Cardiac muscle cell (in vitro differentiated cells and primary cell): ENCODE results near the gene HSD11B2. TPM values are rescaled to one million over a fixed set of nuclear protein-coding genes. Genes with fewer than 3 reads are reported as not detected.

Experiments
- DNase-seq, 2 donors: peaks; one replicate each; pipeline versions ENCODE4 v3.0.0 to v3.0.0-alpha.2; 2010 to 2017; ENCODE audit warnings: low read depth in 1 of 2, low spot score in 1 of 2
- H3K27ac ChIP-seq: fragments of 200-600 bp; sonication (generic); 2 replicates; pipeline ENCODE4 v1.5.1; 2016
- H3K27me3 ChIP-seq: fragments of 200-600 bp; sonication (generic); 2 replicates; pipeline ENCODE4 v1.6.0; 2016; ENCODE audit warnings: control low read depth
- H3K36me3 ChIP-seq: fragments of 200-600 bp; sonication (generic); 2 replicates; pipeline ENCODE4 v1.5.1; 2016; ENCODE audit warnings: control low read depth
- H3K4me1 ChIP-seq: fragments of 200-600 bp; sonication (generic); 2 replicates; pipeline ENCODE4 v1.8.1; 2017; ENCODE audit warnings: low read depth, mild to moderate bottlenecking, mixed run types
- H3K4me3 ChIP-seq: fragments of 200-600 bp; sonication (generic); 2 replicates; pipeline ENCODE4 v1.5.1; 2016; ENCODE audit warnings: mild to moderate bottlenecking
- H3K9me3 ChIP-seq: fragments of 200-600 bp; sonication (generic); 2 replicates; pipeline ENCODE4 v1.5.1; 2017; ENCODE audit warnings: low read depth, mild to moderate bottlenecking, control low read depth
- CTCF ChIP-seq: IDR thresholded peaks from 2 replicates; pipeline ENCODE4 v1.5.1; 2012; ENCODE audit warnings: low read depth, mild to moderate bottlenecking, low read length
- polyA plus RNA-seq: library from polyadenylated mRNA; unstranded; fragments of >200 nt; fragmentation: Nextera tagmentation; extraction: Ambion mirVana; gene quantifications from 2 replicates; pipeline ENCODE4 v1.2.1, GENCODE V29; 2016
- total RNA-seq: library from RNA; depleted of rRNA; stranded (reverse); fragments of >200 nt; gene quantifications from 2 replicates; pipeline ENCODE4 v1.2.3, GENCODE V29; 2016

The HSD11B2 gene
- total and polyA plus RNA-seq, 2 experiments from 2014 or later: 0.36 to 0.84 TPM

- no peaks in the 10 kb centered on the region for H3K4me1 ChIP-seq
- peak; percentile 77 to 82 for DNase-seq
- H3K4me3 ChIP-seq: peak within 1 kb of the TSS; percentile 74
- no peaks in the 10 kb centered on the region for H3K27me3 ChIP-seq
- peak; percentile 38 for TF ChIP-seq CTCF
- no peaks in the 10 kb centered on the region for H3K9me3 ChIP-seq
- no peaks in the 10 kb centered on the region for H3K36me3 ChIP-seq
- no peak within 1 kb of the TSS for H3K27ac ChIP-seq
These were observed 14.8 kb upstream of the HSD11B2 start, which contains the start of gene ZDHHC1 for GRCh38 chr16:67415872-67416793. Gene ZDHHC1, minus strand, starts transcription at chr16:67416477. Its CDS starts 8,702 bp downstream, at chr16:67407775.

DNA sequence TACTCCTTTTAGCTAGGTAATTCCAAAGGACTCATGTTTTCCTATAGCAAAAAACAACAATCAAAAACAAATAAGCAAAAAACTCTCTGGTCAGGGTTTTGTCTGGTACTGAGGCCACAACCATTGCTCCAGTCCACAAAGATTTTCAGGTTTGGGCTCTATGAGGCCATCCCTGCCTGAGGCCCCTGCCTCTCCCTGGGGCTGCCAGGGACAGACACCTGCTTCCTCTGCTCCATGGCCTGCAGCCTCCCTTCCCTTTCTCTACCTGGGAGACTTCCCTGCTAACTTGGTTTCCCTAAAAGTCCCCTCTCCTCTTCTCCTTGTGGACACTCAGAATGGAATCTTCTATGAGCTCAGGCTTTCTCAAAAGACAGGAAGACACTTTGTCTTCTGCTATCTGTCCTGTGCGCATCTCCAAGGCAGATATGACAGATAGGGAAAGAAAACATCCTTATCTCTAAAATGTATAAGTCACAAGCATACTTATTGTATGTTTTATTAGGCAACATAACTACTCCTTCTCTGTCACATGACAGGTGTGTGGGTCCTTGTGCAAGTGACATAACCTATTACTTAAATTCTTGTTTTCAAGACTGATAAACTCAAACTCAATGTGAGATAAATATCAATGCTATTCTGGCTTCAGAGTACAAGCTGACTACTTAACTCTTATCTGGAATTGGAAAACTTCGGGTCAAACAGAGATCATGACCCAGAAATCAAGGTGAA lies 13.4 kb upstream of the HSD11B2 start:
- TF ChIP-seq CTCF: no peak
- Histone ChIP-seq H3K27ac (no peak overlapping the region), H3K36me3 (no peaks in the 10 kb centered on the region), H3K4me3 (no peak overlapping the region), H3K9me3 (no peaks in the 10 kb centered on the region), H3K4me1 (no peaks in the 10 kb centered on the region), H3K27me3 (no peaks in the 10 kb centered on the region)
- no peak for DNase-seq

DNA sequence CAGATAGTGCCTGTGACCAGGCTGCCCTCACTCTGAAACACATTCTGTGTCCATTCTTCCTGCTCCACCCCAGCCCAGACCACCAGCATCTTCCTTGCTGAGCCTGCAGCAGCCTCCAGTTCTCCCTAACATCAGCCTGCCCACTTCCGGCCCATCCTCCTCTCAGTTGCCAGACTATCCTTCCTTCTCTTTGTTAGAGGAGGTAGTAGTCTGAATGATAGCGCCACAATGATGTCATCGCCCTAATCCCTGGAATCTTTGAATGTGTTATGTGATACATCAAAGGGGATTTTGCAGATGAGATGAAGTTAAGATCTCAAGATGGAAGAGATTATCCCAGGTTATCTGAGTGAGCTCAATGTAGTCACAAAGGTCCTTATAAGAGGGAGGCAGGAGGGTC lies 11.4 kb upstream of the HSD11B2 start:
- Histone ChIP-seq H3K27ac (no peak overlapping the region), H3K9me3 (no peaks in the 10 kb centered on the region), H3K4me3 (no peak overlapping the region), H3K36me3 (no peaks in the 10 kb centered on the region), H3K27me3 (no peaks in the 10 kb centered on the region), H3K4me1 (peaks cover 12% of the 10 kb centered on the region)
- TF ChIP-seq CTCF: no peak
- DNase-seq: no peak

DNA sequence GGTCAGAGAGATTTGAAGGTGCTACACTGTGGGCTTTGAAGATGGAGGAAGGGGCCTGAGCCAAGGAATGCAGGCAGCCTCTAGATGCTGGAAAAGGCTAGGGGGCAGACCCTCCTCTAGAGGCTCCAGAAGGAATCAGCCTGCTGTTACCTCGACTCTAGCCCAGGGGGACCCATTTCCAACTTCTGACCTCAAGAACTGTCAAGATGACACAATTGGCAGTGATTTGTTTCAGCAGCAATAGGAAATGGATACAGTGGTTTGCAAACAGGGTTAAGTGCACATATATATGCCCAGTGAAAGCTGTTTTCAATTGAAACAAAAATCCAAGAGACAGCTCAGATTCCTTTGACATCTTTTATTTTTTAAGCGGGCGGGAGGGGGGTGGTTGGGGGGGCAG lies 11.0 kb upstream of the HSD11B2 start:
- TF ChIP-seq CTCF: no peak
- no peak for DNase-seq
- Histone ChIP-seq H3K9me3 (no peaks in the 10 kb centered on the region), H3K4me1 (peaks cover 12% of the 10 kb centered on the region), H3K36me3 (no peaks in the 10 kb centered on the region), H3K4me3 (no peak overlapping the region), H3K27me3 (no peaks in the 10 kb centered on the region), H3K27ac (no peak overlapping the region)

DNA sequence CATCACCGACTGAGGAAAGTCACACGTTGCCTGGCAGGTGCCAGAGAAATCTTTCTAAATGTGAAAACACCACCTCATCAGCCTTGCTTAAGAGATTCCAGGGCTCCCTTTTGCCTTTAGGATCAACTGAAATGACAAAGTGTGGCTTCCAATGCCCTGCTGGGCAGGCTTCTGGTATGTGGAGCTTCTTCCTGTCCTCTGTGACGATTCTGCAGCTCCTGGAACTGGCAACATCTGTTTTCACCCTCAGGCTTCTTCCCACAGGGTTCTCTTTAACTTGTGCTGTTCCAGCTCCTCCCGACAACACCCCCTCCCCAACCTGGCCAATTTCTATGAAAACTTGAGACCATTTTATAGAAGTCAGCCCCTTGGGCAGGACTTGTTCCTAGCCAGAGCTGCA lies 9.9 kb upstream of the HSD11B2 start:
- Histone ChIP-seq H3K9me3 (no peaks in the 10 kb centered on the region), H3K4me1 (peaks cover 12% of the 10 kb centered on the region), H3K27me3 (no peaks in the 10 kb centered on the region), H3K4me3 (no peak overlapping the region), H3K36me3 (no peaks in the 10 kb centered on the region), H3K27ac (no peak overlapping the region)
- no peak for DNase-seq
- no peak for TF ChIP-seq CTCF
